Kidney capillary endothelial cell (primary cell): ENCODE data around the gene SYNC.
"Not testable (repeated sequence)": the region's sequence is repeated elsewhere in the genome, so short reads cannot be mapped to it uniquely, and the experiment has no call there.

Experiments used
- DNase-seq: peaks from one replicate; pipeline ENCODE4 v3.0.0-alpha.2; 2018; ENCODE audit warnings: low spot score

Gene SYNC

GRCh38 chr1:32724678-32725614 lies 22.4 kb upstream of the SYNC start:
- peak; percentile 97 for DNase-seq

DNA sequence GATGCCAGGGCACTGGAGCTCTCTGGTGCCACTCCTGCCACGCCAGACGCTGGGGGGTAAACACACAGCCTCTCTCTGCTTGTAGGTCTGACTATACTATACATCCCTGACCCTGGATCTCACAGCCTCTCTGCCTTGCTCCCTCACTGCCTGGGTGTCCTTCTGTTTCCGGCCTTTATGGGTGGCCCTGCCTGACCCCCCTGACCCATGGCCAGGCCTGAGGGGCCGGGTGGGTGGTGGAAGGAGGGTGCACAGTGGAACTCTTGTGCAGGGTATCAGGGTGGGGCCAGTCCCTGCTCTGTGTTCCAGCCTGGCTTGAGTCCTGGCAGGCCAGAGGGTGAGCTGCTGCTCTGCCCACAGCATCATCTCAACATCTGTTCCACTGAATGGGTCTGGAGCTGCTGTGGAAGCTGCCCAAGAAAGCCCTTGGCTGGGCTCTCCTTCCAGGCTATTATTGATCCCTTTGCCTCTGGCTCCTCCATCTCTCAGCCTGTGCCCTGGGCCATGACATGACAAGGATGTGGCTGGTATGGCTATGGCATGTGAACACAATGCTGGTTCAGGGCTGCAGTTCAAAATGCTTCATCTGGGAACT lies 17.2 kb upstream of the SYNC start:
- no peak for DNase-seq

GRCh38 chr1:32718527-32718926 lies 16.0 kb upstream of the SYNC start:
- DNase-seq: no peak

- DNase-seq: no peak
Observed at GRCh38 chr1:32718036-32718435, 15.5 kb upstream of the SYNC start.

DNA sequence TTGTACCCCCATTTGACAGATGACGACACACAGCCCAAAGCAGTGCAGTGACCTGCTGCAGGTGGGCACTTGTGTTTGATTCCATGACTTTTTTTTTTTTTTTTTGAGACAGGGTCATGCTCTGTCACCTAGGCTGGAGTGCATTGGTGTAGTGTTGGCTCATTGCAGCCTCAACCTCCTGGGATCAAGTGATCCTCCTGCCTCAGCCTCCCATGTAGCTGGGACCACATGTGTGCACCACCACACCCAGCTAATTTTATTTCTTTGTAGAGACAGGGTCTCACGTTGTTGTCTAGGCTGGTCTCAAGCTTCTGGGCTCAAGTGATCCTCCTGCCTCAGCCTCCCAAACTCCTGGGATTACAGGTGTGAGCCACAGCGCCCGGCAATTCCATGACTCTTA lies 14.9 kb upstream of the SYNC start:
- no peak for DNase-seq

DNA sequence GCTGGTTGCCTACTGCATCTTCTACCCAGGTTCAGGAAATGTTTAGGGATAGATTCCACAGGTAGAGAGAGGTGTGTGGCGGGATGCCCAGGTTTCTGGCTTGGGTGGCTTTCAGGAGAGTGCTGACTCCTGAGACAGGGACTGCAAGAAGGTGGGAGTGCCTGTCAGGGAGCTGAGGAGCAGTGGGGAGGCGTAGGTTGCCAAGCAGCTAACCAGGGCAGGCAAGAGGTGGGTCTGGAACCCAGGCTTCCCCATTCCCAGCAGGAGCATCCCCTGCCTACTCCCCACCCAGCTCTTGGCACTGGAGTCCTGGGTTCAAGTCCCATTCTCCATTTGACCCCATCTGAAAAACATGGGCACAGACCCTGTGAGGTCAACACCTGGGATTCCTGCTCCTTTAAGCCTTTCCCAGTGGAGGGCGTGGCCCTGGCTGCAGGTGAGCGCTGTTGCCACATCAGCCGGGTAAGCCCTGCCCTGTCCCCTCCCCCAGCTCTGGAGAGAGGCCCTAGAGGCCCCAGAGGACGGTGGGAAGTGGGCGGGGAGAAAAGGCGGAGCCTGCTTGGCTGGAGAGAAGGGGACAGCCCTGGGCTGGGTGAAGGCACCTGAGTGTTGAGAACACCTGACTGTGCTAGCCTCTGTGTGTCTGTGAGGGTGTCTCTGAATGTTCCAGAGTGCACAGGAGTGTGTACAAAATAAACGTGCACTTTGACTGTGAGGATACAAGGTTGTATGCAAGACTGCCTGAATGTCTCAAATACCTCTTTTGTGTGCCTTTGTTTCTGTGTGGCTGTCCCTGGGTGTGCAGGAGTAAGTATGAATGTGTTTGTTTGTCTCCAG lies 14.0 kb upstream of the SYNC start:
- DNase-seq: no peak

GRCh38 chr1:32715901-32716311 lies 13.3 kb upstream of the SYNC start:
- DNase-seq: no peak

- no peak for DNase-seq
Observed at GRCh38 chr1:32714277-32714676, 11.7 kb upstream of the SYNC start.

DNA sequence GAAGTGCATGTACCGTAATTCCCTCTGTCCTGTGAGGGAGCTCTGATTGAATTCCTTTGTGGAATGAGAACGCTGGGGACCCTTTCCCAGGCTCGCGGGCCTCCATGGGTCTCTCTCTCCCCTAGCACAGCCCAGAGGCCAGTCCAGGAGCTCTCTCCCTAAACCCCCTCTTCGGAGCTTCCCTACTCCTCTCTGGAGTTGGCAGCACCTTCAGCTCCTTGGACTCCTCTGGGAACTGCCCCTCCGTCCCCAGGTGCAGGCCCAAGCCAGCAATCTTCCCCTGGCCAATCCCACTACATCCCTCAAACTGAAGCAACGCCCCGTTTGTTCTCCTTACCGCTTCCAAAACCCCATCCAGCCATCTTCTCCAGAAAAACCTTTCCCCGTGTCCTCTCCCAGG lies 10.5 kb upstream of the SYNC start:
- no peak for DNase-seq

DNA sequence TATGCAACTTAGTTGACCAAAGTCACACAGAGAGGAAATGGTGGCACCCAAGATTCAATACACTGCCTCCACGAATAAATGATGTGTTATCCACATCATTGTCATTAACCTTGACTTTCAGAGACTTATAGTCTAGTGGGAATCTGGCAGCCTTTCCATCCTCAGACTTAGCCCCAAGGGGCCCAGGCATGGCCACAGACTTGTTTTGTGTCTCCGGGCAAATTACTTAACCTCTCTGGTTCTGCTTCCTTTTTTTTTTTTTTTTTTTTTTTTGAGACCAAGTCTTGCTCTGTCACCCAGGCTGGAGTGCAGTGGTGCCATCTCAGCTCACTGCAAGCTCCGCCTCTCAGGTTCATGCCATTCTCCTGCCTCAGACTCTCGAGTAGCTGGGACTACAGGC lies 8.7 kb upstream of the SYNC start:
- DNase-seq: not testable (repeated sequence)

DNA sequence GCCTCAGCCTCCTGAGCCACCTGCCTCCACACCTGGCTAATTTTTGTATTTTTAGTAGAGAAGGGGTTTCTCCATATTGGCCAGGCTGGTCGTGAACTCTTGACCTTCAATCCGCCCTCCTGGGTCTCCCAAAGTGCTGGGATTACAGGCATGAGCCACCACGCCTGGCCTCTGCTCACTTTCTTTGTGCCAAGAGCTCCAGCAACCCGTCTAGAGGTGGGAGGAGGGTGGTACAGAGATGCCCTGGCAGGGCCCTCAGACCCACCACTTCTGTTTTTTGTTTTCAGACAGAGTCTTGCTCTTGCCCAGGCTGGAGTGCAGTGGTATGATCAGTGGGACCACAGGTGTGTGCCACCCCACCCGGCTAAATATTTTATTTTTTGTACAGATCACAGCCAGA lies 6.9 kb upstream of the SYNC start:
- no peak for DNase-seq

DNA sequence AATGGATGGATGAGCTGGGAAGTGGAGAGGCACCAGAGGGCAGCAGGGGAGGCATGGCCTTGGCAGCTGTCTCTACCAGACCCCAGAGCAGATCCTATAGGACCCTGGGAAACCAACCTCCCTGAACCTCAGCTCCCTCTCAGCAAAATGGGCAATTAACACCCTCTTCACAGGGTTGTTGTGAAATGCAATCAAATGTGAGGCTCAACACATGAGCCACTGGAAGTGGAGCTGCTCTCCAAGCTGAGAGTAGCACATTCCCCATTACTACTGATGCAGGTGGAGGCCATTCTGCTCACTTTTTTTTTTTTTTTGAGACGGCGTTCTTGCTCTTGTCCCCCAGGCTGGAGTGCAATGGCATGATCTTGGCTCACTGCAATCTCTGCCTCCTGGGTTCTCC lies 6.5 kb upstream of the SYNC start:
- no peak for DNase-seq

GRCh38 chr1:32706491-32706890 lies 3.9 kb upstream of the SYNC start:
- no peak for DNase-seq

DNA sequence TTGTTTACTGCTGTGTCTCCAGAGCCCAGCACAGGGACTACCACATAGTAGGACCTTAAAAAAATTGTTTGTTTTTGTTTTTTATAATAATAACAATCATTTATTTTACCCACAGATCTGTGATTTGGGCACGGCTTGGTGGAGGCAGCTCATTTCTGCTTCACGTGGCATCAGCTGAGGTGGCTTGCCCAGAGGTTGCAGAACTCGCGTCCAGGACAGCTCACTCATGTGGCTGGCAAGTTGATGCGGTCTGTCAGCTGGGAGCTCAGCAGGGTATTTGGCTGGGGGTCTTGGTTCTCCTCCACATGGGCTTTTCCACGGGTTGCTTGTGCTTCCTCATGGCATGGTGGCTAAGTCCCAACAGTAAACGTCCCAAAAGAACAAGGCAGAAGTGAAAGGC lies 2.9 kb upstream of the SYNC start:
- no peak for DNase-seq

DNA sequence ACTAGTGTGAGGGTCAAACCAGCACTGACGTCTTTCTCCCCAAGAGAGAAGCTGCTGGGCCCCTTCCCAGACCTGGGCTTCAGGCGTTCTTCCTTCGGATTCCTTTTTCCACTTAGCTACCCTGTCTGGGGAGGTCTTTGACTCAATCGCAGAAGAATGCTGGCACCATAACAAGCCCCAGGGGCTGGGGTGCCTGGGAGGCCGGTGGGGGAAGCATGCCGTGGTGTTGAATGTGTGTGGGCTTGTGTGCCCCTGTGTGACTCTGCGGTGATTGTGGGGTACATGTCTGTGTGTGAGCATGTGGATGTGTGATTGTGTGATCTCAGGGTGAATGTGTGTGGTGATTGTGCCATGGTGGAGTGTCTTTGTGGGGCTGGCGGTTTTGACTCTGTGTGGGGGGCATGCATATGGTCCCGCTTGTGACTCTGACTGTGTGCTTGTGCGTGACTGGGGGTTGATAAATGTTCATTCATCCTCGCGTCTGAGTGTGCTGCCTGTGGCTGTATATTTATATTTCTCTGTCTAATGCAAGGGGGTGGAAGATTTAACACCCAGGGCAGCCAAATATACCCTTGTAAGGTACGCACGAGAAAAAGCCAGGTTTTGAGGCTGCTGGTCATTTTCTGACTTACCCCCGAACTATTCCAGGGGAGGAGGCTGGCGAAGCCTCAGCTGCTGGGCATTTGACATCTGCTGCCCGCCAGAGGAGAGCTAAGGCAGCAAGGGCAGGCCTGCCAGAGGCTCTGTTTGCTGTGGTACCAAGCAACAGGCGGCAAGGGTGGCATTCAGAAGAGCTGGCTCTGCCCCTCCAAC lies 1.1 kb upstream of the SYNC start:
- no peak for DNase-seq

GRCh38 chr1:32701951-32702598 lies 495 bp downstream of the SYNC start:
- DNase-seq: no peak

DNA sequence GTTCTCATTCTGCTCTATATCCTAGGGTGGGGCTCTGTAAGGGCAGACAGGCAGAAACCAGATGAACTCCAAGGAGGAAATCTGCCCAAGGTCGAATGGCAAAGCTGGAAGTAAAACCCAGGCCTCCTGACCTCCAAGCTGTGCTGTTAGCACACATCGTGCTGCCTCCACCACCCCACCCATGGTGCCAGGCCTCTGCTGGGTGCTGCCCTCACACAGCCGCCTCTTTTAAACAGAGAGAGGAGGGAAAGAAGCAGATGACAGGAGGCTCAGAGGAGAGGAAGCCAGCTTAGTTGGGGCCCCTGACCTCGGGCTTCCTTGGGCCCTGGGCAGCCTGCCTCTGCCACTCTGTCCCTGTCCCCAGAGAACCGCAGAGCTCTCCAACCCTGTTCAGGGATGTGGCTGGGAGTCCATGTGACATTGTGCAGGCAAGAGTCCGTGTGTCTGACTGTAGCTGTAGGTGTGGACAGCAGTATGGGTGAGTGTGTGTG lies 1.1 kb downstream of the SYNC start:
- DNase-seq: no peak

DNA sequence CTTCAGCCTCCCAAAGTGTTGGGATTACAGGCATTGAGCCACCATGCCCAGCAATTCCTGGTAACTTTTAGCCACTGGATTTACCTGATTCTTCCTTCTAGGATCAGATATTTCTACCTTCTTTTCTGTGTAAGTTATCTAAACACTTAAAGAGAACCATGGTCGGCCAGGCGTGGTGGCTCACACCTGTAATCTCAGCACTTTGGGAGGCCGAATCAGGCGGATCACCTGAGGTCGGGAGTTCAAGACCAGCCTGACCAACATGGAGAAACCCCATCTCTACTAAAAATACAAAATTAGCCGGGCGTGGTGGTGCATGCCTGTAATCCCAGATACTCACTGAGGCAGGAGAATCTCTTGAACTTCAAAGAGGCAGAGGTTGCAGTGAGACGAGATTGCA lies 5.6 kb downstream of the SYNC start:
- not testable (repeated sequence) for DNase-seq

DNA sequence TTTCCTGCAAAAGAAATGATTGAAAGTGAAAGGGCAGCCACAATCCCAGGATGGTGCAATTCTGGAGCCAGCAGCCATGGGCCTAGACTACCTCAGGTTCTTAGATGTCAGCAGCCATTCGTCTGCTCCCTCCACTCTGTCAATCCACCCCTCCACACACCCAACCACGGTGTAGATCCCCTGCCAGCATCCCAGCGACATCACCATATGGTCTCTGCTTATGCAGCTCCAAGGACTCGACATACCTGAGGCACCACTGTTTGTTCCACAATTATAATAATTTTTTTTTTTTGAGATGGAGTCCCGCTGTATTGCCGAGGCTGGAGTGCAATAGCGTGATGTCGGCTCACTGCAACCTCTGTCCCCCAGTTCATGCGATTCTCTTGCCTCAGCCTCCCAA lies 6.5 kb downstream of the SYNC start:
- DNase-seq: no peak

- DNase-seq: peak; percentile 82
Observed at GRCh38 chr1:32695098-32695904, 7.3 kb downstream of the SYNC start.
